NCI-H2029 treated with DMSO at 0.1 percent for 48 hours (cell line): ENCODE data around the gene LAMA3.

Experiments
- DNase-seq: peaks from one replicate; lab custom pipeline; 2025; lab: John Stamatoyannopoulos, UW

The LAMA3 gene

DNA sequence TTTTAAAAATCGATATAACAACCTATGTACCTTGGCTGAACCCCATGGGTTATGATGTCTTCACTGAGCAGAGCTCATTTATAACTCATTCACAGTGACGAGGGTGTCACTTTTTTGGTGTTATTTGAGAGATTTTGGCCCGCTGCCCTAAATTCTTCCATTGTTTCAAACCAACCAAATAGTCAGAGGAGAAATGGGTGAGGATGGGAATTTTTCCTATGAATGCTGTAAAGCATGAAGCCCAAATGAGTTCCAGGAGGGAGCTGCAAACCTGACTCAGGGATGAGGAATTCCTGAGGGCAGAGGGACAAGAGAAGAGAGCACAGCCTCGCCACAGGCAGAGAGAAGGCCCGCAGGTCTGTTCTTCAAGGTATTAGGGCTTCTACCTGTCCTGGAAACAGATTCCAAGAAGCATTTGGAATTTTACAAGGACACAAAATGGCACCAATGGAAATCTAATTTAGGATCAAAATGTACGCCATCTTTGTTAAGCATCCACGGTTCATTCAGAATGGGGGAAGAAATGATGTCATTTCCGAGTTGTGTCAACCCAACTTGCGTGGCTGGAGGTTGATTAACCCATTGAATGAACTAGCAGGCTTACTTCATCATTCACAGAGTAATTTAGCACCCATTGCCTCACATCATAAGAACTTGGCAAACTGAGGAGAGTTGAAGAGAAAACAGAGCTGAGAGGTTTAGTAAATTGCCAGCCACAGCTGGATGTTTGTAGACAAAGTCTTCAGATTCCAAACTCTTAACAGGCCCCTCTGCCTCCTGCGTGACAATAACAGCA lies 133.5 kb downstream of the LAMA3 start:
- DNase-seq: no peak

DNA sequence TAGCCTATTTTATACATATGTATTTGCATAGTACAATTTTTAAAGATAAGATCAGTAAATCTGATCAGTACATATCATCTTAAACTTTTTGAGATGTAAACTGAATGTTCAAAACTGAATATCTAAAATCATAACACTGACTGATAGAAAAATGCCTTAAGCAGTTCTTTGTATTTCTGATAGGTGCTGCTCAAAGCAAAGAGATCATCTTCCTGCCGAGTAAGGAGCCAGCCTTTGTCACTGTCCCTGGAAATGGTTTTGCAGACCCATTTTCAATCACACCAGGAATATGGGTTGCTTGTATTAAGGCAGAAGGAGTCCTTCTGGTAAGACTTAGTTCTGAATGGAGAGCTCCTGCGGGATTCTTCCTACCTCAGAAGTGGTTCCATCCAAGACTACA lies 135.0 kb downstream of the LAMA3 start:
- DNase-seq: no peak

DNA sequence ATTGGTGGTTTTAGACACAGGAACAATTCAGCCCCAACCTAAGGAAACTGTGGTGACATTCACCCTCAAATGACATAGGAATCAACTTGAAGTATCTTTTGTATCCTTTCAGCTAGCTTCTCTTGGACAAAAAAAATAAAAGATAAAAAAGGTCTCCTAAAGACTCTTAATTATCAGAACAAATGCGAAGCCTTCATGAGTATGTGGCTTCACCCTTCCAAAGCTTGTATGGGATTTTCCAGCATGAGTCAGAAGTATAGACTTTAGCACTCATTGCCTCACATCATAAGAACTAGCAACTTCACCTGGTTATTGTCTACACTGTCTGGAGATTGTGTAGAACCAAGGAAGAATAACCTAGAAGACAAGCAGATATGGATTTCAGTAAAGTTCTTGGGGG lies 135.4 kb downstream of the LAMA3 start:
- DNase-seq: no peak

DNA sequence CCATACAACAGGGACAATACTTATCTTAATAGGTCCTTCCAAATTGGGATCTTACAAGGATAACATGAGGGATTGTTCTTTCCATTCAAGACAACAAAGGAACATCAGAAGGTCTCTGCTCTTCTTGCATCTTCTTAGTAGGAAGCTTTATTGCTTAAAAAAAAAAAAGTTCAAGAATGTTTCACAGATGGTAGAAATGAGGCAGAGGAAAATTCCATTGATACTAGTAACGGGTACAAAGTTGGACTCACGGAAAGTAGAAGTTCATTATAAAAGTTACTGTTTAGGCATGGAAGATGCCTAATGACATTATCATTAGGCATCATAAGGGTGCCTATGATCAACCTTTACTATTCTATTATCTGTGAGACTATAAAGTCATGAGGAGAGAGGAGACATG lies 136.2 kb downstream of the LAMA3 start:
- no peak for DNase-seq

DNA sequence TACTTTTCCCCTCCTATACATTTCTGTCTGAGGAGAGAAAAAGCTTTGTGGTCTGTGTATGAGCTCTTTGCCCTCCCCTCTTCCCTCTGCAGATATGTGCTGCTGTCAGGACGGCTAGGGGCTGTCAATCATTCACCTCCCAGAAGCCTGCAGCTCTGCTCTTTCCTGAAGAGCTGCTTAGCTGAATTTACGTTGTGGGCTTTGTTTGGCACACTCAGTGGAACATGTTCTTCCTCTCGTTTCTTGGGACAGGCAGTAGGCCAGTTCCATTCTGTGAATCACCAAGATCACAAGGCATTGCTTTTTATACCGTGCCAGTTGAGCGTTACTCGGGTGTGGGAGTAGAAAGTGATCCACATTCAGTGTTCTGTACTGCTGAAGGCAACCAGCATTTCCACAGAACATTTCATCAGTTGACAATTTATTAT lies 136.7 kb downstream of the LAMA3 start:
- DNase-seq: no peak

DNA sequence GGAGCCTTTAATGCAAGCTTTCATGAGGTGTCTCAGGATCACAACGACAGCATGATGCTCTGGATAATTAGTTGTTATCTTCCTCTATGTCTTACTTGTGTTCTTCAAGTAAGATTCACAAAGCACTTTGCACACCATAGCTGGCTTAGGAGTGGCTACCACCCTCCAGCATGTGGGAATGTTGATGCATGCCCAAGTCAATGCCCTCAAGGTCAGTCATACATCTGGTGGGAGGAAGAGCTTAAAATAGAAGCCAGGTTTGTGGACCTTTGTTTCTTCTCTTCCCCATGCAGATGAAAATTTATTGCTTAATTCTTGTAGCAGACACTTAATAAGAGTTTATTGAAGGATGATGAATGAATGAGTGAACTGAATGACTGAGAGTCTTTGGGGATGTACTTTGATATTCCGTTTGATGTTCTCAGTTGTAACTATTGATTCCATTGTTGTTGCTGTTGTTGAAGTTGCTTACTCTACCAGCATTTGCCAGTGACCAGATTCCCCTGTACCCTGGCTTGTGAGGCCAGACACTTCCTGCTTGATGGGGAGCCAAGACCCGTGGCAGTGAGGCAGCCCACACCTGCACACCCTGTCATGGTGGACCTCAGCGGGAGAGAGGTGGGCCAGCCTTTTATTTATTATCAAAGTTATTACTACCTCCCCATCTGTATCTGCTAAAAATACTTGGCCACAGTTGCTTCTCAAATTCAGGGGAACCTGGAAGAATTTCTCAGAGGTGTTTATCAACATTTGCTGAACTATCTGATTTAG lies 137.8 kb downstream of the LAMA3 start:
- no peak for DNase-seq

DNA sequence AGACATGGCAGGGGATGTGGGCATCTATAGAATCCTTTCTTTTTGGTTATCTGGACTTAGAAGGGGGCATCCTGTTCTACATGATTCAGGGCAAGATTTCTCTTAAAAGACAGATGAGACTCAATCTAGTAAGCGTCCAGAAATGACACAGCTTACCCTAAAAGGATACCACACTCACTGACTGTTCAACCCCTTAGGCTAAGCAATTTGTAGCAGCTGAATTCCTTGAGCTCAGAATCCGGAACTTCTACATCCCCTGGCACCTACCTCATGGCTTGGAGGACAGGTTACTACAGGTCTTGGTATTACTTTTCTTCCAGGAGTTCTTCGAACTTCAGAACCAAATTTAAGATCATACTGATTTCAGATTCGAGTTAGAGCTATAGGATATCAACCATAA lies 138.4 kb downstream of the LAMA3 start:
- DNase-seq: no peak

DNA sequence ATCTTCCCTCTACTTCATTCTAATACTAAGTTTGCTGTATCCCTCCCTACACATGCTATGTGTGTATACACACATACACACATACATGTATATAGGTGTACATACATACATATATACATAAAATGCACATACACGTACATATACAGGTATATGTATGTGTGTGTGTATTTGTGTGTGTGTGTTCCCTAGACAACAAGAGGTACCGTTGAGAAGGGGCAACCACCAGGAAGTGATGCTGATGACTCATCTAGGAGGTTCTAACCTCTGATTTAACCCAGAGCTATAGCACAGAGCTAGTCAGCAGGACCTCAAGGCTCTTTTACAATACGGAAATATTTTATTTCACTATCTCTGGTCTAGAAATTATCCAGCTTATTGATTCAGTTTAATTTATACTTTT lies 139.2 kb downstream of the LAMA3 start:
- DNase-seq: no peak

DNA sequence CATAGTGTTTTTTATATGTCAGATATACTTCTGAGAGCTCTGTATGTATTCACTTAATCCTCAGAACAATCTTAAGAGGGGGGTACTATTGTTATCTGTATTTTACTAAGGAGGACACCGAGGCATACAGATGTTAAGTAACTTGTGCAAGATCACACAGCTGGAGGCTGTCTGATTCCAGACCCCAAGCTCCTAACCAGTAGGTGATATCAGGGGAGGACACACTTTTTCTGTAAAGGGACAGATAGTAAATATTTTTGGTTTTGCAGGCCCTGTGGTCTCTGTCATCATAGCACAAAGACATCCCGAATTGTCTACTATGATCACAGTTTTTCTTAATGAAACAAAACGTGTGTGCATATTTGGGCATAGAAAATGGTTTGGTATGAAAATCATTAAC lies 143.7 kb downstream of the LAMA3 start:
- DNase-seq: no peak

DNA sequence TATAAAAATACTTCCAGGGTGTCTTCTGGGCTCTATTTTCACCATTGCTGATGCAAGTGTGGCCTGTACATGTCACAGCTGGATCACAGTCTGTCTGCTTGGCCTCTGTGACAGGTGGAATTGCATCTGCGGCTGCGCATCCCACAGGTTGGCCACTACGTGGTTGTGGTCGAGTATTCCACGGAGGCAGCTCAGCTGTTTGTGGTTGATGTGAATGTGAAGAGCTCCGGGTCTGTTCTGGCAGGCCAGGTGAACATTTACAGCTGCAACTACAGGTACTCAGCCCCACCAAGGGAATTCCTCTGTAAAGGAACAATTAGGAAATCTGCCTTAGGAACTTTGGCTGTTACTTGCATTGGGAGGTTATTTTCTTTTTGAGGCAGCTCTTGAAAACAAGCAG lies 144.5 kb downstream of the LAMA3 start:
- DNase-seq: no peak

DNA sequence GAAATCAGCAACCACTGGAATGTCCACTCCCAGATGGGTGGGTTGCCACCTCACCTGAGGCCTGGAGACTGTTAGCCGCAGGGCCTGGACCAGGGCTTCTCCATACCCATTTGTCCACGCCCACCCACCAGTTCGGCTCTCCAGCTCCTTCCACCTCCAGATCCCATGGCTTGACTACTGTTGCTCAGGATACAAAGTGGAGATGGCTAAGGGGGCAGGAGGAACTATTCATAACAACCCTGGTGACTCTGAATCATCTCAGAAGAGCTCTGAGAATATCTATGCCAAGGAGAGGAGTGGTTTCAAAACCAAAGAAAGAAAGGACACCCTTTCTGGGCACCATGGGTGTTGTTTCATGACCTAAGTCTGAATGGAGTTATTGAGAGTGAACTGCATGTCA lies 145.8 kb downstream of the LAMA3 start:
- DNase-seq: no peak

DNA sequence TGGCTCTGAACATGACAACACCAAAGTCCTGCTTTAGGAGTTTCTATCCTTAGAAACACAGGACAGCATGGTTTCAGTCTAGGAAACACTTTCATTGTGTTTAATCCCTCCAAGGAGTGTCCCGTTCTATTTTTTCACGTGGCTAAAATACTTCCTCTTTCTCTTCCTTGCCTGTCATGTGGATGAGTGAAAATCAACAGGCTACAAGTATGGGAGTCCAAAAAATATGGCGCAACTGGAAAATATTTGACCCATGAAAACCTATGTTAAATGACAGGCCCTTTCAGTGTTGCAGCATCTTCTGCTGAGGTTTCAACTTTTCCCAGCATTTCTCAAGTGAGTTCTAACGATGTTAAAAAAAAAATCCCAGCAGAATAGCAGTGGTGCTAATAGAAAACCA lies 146.3 kb downstream of the LAMA3 start:
- DNase-seq: no peak

DNA sequence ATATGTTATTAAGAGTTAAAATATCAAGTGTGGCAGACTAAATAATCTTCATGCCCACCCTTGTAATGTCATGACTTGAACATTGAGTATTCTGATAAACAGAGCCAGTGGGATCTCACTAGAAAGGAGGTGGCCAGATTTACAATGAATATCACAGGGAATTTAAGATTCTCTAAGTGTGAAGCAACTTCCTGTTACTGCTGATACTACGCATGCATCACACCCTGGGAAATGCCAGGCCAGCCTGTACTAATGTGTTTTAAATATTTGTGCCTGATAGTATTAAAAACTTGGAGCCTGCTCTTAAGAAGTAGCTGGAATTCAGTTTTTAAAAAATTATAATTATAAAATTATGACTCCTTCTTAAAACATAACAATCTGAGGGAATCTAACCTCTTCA lies 148.3 kb downstream of the LAMA3 start:
- no peak for DNase-seq

DNA sequence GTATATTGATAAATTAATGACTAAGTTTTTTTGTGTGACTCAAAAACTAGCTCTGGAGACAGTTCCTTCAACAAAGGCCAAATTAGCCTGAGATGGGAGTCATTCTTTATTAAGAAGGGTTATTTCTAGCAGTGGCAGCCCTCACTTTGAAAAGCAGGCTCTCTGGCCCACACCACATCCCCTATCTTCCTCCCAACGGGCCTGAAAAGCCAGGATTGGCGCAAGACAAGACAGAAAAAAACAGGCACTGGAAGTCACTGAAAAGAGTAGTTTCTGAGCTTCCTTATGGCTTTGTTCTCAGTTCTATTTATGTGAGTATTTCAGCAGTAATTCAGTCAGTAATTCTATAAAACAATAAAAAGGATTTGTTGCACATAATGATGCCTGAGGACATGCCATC lies 149.0 kb downstream of the LAMA3 start:
- DNase-seq: no peak

DNA sequence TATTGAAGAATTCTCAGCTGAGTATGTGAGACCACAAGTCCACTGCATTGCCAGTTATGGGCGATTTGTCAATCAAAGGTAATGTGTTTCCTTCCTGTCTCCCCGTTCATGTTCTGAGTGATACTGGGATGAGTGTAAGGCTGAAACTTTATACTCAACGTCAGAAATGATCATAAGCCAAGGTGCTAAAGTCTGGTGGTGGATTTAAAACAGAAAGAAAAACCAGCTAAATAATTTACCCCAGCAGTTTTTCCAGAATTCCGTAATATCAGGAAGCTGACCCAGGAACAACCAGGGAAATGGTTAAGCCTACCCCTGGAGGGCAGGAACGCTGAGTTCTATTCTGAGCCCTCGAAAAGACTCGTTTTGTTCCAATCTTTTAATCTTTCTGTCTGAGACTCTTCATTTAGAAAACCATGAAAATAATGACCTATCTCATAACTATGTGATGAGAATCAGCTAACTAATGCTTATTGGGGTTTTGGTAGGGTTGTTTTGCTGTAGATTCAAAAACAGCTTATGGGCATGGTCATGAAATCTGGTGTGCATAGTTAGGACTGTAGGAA lies 149.6 kb downstream of the LAMA3 start:
- no peak for DNase-seq

DNA sequence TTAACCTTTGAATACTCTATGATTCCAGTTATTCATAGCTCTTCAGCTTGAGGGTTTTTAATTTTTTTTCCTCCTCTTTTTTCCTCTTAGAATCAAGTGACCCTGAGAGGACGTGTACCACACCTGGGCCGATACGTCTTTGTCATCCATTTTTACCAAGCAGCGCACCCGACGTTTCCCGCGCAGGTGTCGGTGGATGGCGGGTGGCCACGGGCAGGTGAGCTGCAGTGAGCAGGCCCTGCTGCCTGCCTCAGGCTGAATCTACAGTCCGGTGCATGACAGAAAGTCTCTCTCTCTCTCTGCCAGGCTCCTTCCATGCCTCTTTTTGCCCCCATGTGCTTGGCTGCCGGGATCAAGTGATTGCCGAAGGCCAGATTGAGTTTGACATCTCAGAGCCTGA lies 153.1 kb downstream of the LAMA3 start:
- DNase-seq: no peak

DNA sequence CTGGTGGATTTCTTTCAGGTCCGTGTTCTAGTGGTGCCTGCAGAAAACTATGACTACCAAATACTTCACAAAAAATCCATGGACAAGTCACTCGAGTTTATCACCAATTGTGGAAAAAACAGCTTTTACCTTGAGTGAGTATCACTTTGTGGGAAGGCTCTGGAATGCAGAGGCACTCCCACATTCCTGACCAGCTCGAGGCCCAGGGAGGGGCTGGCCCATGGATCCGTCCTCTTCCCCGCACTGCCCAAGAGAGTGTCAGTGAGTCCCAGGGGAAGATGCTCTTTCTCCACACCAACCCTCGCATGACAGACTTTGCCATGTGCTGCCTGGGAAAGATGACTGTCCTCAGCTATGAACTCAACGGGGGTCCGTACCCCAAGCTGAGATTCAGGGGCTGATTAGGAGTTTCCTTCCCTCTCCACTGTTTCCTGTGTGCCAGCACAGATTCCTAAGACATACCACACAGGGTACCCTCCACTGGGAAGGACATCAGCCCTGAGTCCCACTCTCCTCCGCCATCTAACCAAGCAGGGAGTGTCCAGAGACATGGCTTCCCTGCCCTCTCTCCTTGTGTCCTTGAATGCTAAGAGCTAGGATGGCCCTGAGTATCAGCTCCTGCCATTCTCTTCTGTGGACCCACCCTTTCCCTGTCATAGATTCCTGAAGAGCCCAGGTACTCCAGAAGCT lies 155.9 kb downstream of the LAMA3 start:
- DNase-seq: no peak

DNA sequence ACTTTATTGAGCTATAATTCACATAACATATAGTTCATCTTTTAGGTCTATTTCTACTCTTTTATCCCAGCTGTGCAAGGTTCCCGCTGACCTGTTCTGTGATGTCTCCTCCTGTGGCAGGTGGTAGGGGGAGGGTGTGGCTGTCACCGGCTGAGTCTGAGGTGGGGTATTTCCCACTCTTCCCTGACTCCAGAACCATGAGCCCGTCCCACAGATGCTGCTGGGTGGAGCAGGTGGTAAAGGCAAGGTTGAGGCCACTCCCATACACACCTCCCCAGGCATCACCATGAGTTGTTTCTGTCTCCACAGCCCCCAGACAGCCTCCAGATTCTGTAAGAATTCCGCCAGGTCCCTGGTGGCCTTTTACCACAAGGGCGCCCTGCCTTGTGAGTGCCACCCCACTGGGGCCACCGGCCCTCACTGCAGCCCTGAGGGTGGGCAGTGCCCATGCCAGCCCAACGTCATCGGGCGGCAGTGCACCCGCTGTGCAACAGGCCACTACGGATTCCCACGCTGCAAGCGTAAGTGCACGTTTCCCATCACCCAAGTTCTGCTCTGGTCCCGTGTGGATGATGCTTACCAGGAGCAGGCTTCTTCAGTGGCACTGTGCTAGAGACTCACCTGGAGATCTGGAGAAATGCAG lies 156.9 kb downstream of the LAMA3 start:
- no peak for DNase-seq

DNA sequence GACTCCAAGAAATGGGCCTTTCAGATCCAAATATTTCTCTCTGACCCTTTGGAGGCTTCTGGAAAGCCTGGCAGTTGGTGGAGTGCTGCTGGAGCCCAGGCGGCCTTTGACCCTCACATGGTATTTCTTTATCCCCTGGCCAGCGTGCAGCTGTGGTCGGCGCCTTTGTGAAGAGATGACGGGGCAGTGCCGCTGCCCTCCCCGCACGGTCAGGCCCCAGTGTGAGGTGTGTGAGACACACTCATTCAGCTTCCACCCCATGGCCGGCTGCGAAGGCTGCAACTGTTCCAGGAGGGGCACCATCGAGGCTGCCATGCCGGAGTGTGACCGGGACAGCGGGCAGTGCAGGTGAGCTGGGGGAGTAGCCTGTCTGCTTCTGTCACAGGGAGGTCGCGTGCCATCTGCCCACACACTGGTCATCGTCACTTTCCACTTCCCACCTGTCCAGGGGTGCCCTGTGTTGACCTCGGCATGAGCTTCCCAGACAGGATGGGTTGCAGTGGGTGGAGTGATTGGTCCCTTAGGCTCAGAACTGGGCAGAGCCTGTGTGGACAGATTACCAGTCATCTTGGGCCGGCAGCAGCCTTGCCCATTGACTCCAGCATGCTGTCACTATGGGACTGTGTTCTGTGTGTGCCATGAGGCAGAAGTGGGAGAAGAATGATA lies 158.2 kb downstream of the LAMA3 start:
- DNase-seq: no peak

DNA sequence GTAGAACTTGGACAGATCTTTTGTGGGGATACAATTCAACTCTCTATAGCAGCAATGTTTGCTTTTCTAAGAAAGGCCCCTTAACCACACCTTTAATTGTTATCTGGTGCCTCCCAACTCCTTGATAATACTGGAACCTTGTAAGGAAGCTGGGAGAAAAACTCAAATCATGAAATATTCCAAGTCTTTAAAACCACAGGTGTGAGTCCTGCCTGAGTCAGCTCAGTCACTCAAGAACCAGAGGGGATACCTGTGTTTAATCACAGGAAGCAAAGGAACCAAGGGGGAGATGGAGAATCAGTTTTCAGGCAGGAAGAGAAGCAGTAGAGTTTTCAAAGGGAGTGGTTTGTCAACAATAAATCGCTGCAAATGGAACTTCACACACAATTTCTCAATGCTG lies 159.9 kb downstream of the LAMA3 start:
- no peak for DNase-seq

DNA sequence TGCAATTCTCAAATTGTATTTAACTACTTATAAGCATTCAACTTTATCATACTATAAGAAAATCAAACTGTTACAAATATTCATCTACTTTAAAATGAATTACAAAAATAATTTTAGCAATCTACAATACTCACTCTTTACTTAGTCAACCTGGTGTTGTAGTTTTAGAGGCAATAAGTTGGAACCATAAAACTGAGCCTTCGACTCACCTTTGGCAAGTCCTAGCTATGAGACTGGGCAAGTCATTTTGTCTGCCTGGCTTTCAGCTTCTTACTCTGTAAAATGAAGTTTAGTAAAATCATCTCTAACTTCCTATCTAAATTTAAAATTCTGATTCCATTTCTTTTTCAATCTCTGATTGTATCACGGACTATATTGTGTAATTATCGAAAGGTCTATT lies 161.0 kb downstream of the LAMA3 start:
- DNase-seq: no peak
